HG02763 (cell line): ENCODE data around the gene STK32A.

ENCODE experiments used
- ATAC-seq: cut with Tn5 transposase; IDR thresholded peaks from one replicate; pipeline ENCODE4 v1.9.1; 2021; ENCODE audit warnings: mild to moderate bottlenecking, moderate library complexity; ENCODE audit not compliant: unreplicated experiment

STK32A gene

GRCh38 chr5:147413266-147413665 is 178.4 kb downstream of the STK32A start:
- ATAC-seq = no peak

DNA sequence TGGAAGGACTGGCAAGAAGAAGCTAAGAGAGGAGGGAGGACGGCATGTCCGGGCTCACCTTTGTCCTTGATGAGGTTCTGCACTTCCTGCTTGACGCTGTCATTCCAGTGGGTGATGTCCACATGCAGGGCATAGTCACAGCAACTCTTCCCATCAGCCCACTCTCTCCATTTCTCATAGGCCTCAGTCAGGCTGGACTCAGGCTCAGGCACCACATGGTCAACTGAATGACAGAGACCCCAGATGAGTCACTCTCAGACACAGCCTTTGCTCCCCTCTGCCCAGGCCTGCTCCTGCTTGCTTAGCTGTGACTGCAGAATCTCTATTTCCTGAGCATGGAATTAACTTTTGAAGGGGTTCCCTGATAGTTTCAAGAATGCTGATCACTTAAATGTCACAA is 180.8 kb downstream of the STK32A start:
- no peak for ATAC-seq

GRCh38 chr5:147417135-147417813 is 182.4 kb downstream of the STK32A start:
- no peak for ATAC-seq

DNA sequence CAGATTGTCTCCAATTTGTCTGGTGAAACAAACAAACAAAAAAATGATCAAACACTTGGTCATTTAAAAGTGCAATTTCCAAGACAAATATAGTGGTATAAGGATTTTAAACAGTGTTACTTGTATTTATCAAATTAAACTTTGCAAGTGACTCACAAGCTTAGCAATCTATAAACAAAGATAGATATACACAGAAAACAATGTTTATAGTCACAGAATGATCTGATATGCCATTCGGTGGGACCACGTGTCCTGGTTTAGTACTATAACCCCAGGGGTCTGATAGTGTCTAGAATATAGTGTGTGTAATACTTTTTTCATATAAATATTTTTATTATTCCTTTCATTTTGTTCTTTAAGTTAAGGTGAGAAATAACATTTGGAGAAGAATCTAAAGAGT is 183.8 kb downstream of the STK32A start:
- no peak for ATAC-seq

DNA sequence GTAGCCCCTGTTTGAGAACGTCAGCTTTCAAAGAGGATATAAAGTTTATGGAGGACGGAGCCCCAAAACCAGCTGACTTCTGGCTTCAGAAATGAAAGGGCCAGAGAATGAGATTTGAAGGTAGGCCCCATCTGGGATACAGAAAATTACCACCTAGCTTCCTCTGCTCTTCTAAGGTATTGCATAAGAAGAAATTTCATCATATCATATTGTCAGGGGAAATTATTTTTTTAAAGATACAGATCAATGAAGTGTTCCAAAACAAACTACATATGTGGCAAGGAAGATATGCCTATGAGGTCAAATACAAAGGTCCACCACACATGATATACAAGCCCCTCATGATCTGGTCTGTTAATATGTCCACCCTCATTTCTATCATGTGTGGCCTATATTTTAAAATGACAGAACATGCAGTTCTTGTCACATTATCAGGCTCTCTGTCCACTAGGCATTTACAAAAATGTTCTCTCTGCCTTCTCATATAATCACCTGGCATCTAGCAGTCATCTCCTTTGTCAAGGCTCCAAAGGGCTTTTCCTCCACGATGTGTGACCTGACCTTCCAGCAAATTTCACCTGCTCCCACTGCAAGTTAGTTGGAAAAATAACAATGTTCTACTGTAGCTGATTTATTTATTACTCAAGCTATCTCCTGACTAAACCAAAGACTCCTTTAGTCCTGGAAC is 192.0 kb downstream of the STK32A start:
- no peak for ATAC-seq

- no peak for ATAC-seq
Measured at GRCh38 chr5:147427521-147428401, 192.9 kb downstream of the STK32A start.

DNA sequence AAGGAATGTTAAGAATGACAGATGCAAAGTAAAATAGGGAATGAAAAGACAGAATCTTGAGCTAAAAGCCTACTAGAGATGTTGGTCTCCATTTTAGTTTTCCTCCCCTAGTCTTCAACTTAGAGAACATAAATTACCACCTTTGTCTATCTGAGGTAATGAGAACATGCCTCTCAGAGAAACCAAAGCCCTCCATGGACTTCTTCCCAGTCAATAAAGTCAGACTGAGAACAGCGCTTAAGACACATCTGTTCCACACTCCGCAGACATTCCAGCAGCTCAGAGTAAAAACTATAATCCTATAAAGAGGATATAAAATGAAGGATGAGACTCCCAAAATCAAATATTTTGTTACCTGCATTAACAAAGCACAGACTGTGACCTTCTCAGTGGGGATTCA is 195.8 kb downstream of the STK32A start:
- no peak for ATAC-seq

GRCh38 chr5:147431586-147431985 is 196.8 kb downstream of the STK32A start:
- ATAC-seq = no peak

DNA sequence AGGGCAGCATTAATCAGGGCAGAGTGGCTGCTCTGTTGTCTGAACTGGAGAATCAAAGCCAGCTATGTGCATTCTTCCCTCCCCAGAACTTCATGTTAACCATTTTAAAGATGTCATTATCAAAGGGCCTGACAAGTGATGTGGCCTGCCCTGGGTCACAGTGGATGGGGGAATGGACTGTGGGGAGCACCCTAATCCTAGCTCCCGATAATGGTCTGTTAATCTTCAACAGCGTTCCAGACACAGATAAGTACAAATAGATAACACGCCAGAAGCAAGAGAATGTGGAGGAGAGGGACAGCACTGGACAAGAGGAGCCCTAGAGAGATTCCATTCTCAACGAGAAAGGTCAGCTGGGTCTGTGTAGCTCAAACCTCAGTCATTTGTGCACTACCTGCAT is 197.5 kb downstream of the STK32A start:
- ATAC-seq = no peak

DNA sequence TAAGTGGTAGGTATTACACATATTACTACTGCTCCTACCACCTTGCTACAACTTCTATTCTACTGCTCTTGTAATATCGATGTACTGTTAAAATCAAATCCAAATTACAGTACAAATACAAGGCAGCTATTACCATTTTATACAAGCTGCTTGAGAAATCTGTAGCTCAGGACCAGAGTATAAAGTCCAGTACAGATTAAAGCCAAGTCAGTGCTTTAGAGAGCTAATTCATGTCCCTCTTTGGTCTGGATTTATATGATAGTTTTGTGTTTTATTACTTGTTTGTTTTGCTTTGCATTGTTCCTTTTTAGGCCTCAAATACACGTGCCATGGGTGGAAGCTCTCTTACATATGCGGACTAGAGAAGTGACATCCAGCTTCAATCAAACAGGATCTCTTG is 199.2 kb downstream of the STK32A start:
- ATAC-seq = no peak

DNA sequence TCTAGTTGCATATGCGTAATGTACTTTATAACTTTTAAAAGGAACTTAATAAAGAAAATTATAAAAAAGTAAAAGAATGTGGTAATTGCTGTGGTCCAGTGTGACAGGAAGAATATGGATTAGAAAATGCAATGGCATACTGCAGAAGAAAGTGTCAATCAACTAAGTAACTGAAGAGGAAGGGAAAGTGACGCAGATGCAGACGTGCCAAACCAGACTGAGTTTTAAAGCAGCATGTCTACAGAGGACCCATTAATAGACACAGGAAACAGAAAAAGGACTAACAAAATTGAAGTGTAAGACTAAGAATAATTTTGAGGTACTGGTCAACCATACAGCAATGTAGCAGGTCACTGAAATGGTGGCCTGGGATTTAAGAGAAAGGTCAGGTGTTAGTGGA is 201.8 kb downstream of the STK32A start:
- peak; percentile 56 for ATAC-seq

DNA sequence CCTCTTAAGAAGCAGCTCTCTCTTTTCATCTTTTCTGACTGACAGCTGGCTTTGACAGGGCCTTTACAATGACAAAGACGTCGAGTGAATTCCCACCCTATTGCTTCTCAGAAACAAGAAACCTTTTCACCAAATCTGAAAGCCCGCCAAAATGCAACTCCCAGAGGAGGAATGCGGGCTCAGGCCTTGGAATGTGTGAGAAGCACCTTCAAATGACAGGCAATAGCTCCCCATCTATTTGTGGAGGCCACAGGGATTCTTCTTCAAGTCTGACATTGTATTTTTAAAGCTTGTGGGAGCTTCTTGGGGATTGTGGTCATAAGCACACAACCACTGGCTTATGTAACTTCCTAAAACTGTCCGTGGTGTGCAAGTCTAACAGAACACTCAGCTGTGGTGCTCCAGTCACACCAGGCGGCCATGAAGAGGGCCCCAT is 202.4 kb downstream of the STK32A start:
- ATAC-seq = no peak
